Activated CD4-positive, CD25-positive, alpha-beta regulatory T cell treated with anti-CD3 and anti-CD28 coated beads, Interleukin-2, amount 50 U/mL, for 72 hours (primary cell): ENCODE results near the gene MAP6.
"Not testable (repeated sequence)": the region's sequence is repeated elsewhere in the genome, so short reads cannot be mapped to it uniquely, and the experiment has no call there.

Experiments
- DNase-seq: peaks from one replicate; pipeline ENCODE4 v3.0.0; 2021

MAP6 gene

DNA sequence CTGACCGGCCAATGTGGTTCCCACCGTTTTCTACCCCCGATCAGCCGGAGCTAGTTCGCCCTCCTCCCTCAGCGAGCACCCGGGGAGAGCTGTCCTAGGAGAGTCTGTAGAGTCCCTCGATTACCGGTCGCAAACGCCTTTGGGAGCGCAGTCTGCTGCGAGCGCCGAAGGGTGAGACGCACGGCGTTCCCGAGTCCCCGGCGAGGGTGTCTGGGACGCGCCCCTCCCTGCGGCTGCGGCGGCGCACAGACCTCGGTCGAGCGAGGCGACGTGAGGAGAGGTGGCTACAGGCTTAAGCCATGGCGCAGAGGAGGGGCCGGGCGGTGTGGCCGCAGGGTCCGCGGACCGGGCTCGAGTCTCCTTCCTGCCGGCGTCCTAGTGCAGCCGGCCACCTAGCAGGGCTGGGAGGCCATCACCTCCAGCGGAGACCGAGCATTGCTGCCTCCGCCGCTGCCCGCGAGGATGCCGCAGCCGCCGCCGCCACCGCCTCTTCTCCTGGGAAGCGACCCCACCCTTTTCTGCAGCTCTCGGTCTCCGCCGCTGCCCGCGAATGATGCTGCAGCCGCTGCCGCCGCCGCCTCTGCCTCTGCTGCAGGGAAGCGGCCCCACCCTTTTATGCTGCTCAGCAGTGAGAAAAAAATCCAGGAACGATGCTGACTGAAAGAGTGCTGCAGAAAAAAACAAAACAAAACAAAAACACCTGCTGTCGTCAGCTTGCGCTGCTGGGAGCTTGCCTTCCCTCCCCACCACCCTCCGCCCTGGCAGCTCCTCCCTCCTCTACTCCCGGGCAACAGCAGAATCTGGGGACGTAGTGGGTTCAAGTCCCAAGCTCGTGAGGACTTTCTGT, at the start of gene MAP6:
TSS of gene MAP6 (minus strand) at position 588 of the 847 bp plus-strand sequence. CDS start 669 bp downstream, outside the sequence.
- DNase-seq = no peak

- no peak for DNase-seq
These were observed 49.0 kb upstream of the MAP6 start, which contains the start of gene MOGAT2 for GRCh38 chr11:75717608-75718418. Gene MOGAT2, plus strand, starts transcription at chr11:75717838. Its CDS starts 51 bp downstream, at chr11:75717889.

- DNase-seq = no peak
These were observed 47.8 kb upstream of the MAP6 start for GRCh38 chr11:75716659-75717058.

DNA sequence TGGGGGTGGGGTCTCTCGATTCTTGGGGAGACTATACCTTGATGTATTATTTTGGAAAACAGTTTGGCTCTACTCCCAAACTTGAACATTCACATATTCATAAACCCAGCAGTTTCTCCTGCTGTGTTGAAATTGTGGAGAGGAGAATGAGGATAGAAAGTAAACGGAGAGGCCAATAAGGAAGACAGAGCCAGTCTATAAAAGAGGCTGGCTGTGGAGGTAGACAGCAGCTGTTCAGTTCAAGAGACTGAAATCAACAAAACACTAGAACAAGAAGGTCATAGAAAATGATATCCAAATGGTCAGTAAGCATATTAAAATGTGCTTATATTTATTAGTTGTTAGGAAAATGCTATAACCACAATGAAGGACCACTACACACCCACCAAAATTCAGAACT, 46.9 kb upstream of the MAP6 start:
- DNase-seq = no peak

DNA sequence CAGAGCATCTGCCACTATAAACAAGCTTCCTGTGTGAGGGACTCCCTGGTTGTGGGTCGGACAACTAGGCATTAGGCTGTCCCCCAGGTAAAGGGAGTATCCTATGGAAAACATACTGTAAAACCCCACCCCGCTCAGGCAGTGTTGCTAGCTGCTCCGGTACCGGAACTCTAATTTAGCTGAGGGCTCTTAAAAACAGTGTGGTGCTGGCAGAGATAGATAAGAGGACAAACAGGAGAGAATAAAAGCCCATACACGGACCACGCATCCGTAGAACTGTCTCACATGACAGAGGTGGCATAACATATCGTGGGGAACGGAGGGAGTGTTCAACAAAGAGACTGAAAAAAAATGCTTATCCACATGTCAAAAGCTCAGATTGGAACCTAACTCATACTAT, 45.4 kb upstream of the MAP6 start:
- DNase-seq = no peak

DNA sequence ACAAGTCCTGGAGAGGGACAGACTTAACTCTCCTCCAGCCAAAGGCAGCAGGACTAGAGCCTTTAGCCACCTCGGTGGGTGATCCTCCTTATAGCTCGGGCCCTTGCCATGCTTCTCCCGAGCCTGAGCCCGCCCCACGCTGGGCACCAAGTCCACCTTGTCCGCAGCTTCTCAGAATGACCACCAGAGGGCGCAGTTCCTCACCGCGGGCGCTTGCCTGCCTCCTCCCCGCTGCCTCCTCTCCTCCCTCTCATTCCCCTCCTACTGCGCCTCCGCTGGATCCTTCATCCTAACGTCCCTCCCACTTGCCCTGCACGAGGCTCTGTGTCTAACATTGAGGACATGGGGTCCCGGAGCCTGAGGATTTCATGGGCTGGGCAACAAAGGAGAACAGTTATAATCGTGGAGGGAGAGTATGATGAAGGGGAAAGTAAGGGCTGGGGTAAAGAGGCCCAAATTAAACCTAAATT, 37.5 kb upstream of the MAP6 start:
- DNase-seq = peak; percentile 71

DNA sequence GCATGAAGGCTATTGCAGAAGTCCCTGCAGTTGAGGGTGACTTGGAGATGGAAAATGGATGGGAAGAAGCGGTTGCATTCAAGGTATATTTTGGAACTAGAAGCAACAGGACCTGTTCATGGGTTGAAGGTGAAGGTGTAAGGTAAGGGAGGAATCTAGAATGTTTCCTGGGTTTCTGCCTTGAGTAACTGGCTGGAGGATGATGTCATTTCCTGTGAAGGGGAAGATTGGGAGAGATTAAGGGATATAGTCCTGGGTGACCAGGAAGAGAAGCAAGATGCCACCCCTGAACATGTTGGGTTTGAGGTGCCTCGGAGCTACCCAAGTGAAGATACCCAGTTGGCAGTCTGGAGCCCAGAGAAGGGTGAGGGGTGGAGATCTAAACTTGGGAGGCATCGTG, 36.7 kb upstream of the MAP6 start:
- no peak for DNase-seq

- no peak for DNase-seq
These were observed 34.9 kb upstream of the MAP6 start for GRCh38 chr11:75703695-75704237.

GRCh38 chr11:75700940-75701339, 32.1 kb upstream of the MAP6 start:
- DNase-seq = no peak

GRCh38 chr11:75697906-75698581, 29.2 kb upstream of the MAP6 start:
- DNase-seq = no peak

DNA sequence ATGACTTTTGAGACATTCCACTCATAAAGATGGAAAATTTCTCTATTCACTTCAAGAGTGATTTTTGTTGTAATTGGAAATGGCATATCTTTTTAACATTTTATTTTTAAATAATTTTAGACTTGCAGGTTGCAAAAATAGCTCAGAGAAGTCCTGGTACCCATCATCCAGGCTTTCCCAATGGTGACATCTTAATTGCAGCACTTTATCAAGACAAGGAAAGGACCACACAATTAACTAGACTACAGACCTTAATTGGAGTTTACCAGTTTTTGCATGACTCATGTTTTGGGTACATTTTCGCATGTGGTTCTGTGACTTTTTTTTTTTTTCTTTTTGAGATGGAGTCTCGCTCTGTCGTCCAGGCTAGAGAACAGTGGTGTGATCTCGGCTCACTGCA, 23.0 kb upstream of the MAP6 start:
- no peak for DNase-seq

DNA sequence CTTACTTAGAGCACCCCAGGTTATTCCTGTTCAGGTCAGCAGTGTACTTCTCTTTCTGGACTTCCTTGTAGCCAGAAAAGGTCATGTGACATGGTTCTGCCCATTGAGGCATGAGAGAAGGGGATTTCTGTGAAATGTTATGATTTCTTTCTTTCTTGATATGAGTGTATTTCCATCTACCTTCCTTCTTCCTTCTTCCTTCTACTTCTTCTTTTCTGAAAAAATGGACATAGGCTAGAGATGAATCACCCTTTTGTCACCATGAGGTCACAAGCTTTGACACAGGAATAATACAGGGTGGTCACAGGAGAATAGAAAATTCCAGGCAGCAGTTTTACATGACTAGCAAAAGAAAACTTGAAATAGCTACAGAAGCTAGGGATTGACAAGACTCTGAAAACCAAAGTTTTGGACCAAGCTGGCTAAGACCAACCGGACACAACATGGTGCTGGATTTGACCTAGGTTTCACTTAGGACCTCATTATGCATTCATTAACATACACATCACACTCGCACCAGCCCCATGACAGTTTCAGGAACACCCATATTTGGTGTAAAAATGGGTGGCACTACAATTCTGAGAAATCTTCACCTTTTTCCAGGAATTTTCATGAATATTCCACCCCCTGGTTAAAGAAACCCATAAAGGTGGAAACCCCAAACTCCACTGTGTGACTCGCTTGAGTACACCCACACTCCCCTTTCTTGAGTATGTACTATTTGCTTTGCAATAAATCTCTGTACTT, 21.2 kb upstream of the MAP6 start:
- no peak for DNase-seq

DNA sequence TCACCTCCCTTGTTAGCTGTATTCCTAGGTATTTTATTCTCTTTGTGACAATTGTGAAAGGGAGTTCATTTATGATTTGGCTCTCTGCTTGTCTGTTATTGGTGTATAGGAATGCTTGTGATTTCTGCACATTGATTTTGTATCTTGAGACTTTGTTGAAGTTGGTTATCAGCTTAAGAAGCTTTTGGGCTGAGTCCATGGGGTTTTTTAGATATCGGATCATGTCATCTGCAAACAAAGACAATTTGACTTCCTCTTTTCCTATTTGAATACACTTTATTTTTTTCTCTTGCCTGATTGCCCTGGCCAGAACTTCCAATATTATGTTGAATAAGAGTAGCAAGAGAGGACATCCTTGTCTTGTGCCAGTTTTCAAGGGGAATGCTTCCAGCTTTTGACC, 15.0 kb upstream of the MAP6 start:
- not testable (repeated sequence) for DNase-seq

GRCh38 chr11:75679566-75679965, 10.7 kb upstream of the MAP6 start:
- DNase-seq = no peak

DNA sequence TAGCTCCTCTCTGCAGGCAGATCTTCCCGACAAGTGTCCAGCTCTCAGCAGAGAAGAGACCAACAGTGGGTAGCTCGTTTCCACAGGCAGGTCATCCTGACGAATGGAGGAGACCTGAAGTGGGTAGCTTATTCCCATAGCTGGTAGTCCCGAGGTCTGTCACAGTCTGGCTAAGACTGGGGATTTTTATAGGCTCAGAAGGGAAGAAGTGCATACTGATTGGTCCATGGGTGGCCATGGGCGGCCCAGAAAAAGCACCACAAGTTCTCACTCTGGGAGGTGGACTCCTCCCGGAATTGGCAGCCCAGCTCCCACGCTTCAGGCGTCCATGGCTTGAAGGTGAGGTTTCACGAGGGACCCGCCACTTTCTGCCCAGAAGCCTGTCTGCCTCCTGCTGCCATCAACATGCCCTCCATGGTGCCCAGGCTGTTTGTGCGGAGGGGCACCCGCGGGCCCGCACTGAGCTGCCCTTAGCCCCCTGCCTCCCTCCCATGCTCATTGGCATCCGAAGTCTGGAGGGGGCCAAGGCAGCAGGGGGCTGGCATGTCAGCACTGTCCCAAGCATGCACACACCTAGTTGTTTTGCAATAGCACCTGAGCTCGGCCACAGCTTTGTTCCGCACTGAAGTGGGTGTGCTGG, 9.9 kb upstream of the MAP6 start:
- DNase-seq = no peak

DNA sequence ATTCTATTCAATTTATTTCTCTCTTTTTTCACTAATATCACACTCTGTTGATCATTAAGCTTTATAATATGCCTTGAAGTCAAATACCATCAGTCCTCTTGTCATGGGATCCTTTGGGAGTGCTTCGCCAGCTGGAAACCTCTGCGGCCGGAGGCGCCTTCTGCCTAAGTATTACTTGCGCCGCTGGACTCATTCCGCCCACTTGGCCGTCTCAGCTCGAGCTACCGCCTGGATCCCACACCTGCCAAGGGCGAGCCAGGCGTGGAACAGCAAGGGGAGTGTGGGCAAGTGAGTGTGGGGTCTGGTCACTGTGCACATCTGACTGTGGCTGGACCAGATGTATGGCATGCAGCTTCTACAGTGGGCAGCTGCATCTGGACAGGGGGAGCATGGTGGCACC, 9.1 kb upstream of the MAP6 start:
- no peak for DNase-seq

DNA sequence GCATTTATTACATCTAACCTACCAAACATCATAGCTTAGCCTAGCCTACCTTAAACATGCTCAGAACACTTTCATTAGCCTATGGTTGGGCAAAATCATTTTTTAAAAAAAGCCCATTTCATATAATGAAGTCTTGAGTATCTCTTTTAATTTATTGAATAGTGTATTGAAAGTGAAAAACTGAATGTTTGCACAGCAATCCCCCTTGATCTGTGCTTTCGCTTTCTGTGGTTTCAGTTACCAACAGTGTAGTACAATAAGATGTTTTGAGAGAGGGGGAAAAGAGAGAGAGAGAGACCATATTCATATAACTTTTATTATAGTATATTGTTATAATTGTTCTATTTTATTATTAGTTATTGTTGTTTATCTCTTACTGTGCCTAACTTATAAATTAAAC, 8.4 kb upstream of the MAP6 start:
- DNase-seq = no peak

GRCh38 chr11:75673977-75674582, 5.2 kb upstream of the MAP6 start:
- peak; percentile 52 for DNase-seq

DNA sequence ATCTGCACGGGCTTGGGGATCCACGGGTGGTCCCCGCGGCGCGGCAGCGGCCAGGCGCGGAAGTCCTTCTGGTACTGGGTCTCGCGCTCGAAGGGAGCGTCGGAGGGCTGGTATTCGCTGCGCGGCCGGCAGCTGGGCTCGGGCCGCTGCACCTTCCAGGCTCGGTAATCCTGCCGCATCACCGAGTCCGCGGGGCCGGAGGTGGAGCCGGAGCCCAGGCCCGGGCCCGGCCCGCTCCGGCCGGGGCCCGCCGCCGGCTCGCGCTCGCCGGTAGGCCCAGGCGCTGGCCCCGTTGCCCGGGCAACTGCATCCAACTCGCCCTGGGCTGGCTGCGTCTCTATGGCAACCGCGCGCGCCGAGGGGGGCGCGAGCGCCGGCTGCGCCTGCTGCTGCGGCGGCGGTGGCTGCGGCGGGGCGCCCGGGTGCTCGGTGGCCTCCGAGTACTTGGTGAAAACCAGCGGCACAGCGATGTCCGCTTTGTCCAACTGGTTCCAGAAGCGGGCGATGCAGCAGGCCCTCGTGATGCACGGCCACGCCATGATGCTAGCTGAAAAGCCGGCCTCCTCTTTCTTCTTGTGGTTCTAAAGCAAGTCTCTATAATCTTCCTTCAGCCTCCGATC, 897 bp downstream of the MAP6 start:
- no peak for DNase-seq

DNA sequence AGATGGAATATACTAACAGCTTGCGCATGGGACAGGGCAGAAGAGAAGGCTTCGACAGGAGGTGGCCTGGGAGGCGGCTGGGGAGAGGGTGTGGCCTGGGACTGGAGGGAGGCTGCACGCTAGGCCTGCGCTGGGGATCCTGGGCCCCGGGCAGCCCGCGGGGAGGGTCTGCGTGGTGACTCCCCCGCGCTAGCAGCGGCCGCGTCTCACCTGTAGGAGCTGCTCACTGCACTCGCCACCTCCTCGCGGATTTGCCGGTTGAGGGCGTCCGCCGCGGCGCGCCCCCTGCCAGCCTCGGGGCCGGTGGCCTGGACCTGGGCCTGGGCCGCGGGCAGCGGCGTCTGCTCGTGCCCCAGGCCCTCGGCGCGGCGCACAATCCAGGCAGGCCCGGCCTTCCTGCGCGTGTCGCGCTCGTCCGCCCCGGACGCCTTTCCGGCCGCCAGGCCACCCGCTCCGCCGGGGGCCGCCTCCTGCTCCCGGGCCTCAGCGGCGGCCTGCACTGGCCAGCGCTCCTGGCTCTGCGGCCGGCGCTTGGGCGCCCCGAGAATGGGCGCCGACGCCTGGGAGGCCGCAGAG, 1.5 kb downstream of the MAP6 start:
- DNase-seq = no peak
